ENCODE measurements around the gene REELD1.

REELD1 gene

GRCh38 chr4:146232131-146232722 lies 17.9 kb downstream of the REELD1 start:
- WGBS (ENCODE audit: extremely low coverage, insufficient coverage, insufficient read length): no CpG with 5 or more reads among the region's 1 CpG
- no peak overlapping the region for H4K12ac ChIP-seq (ENCODE audit: low read depth, low read length)
- H3K4me3 ChIP-seq (ENCODE audit: low read depth, low read length): no peak overlapping the region
- H2BK5ac ChIP-seq (ENCODE audit: low read depth, low read length, poor library complexity): no peak overlapping the region
- H3K79me2 ChIP-seq (ENCODE audit: control insufficient read depth, insufficient read depth, low read length, poor library complexity): no peaks in the 10 kb centered on the region
- no peaks in the 10 kb centered on the region for H3K79me1 ChIP-seq (ENCODE audit: low read length)
- no peak overlapping the region for H3K23ac ChIP-seq (ENCODE audit: low read length)
- H3K4me1 ChIP-seq (ENCODE audit: control insufficient read depth in 1 of 2, insufficient read depth in 2 of 2, low read length in 2 of 2): no peaks in the 10 kb centered on the region
- no peaks in the 10 kb centered on the region for H3K36me3 ChIP-seq (ENCODE audit: control insufficient read depth in 1 of 2, insufficient read depth in 2 of 2, low read length in 2 of 2)
- H3K4me2 ChIP-seq (ENCODE audit: low read length): no peak overlapping the region
- no peak overlapping the region for H2BK120ac ChIP-seq (ENCODE audit: insufficient read depth, low read length, poor library complexity)
- no peak overlapping the region for H2AK5ac ChIP-seq (ENCODE audit: low read length)
- no peak overlapping the region for H3K4ac ChIP-seq (ENCODE audit: low read depth, low read length)
- no peak overlapping the region for H2BK12ac ChIP-seq (ENCODE audit: low read length)
- H4K8ac ChIP-seq (ENCODE audit: low read depth, low read length): no peak overlapping the region
- H3K27ac ChIP-seq (ENCODE audit: low read depth, low read length): no peak overlapping the region
- DNase-seq: no peak
- H3K9ac ChIP-seq (ENCODE audit: low read length): no peak overlapping the region
- no peaks in the 10 kb centered on the region for H3K9me3 ChIP-seq (ENCODE audit: insufficient read depth, low read depth, low read length)
- no peak overlapping the region for H2AFZ ChIP-seq (ENCODE audit: insufficient read depth, low read length, poor library complexity)
- H3K27me3 ChIP-seq (ENCODE audit: insufficient read depth, low read length): no peaks in the 10 kb centered on the region
- H3K14ac ChIP-seq (ENCODE audit: low read length): no peak overlapping the region
- no peak overlapping the region for H4K91ac ChIP-seq (ENCODE audit: low read depth, low read length)
- no peak overlapping the region for H3K18ac ChIP-seq (ENCODE audit: low read length)

- H3K4me2 ChIP-seq (ENCODE audit: low read length): no peak overlapping the region
- H3K27ac ChIP-seq (ENCODE audit: low read depth, low read length): no peak overlapping the region
- no peak overlapping the region for H4K91ac ChIP-seq (ENCODE audit: low read depth, low read length)
- no peak overlapping the region for H3K4me3 ChIP-seq (ENCODE audit: low read depth, low read length)
- H3K18ac ChIP-seq (ENCODE audit: low read length): no peak overlapping the region
- no peaks in the 10 kb centered on the region for H3K9me3 ChIP-seq (ENCODE audit: insufficient read depth, low read depth, low read length)
- H3K27me3 ChIP-seq (ENCODE audit: insufficient read depth, low read length): no peaks in the 10 kb centered on the region
- no peaks in the 10 kb centered on the region for H3K36me3 ChIP-seq (ENCODE audit: control insufficient read depth in 1 of 2, insufficient read depth in 2 of 2, low read length in 2 of 2)
- H2BK5ac ChIP-seq (ENCODE audit: low read depth, low read length, poor library complexity): no peak overlapping the region
- H3K9ac ChIP-seq (ENCODE audit: low read length): no peak overlapping the region
- no peaks in the 10 kb centered on the region for H3K79me1 ChIP-seq (ENCODE audit: low read length)
- no peak overlapping the region for H2AFZ ChIP-seq (ENCODE audit: insufficient read depth, low read length, poor library complexity)
- no peak overlapping the region for H3K4ac ChIP-seq (ENCODE audit: low read depth, low read length)
- no peak overlapping the region for H4K8ac ChIP-seq (ENCODE audit: low read depth, low read length)
- no peak overlapping the region for H2BK12ac ChIP-seq (ENCODE audit: low read length)
- H3K4me1 ChIP-seq (ENCODE audit: control insufficient read depth in 1 of 2, insufficient read depth in 2 of 2, low read length in 2 of 2): no peaks in the 10 kb centered on the region
- DNase-seq: peak in 1 of 2 donors; percentile 18
- no peak overlapping the region for H2BK120ac ChIP-seq (ENCODE audit: insufficient read depth, low read length, poor library complexity)
- WGBS (ENCODE audit: extremely low coverage, insufficient coverage, insufficient read length): no CpG with 5 or more reads among the region's 8 CpGs
- H3K14ac ChIP-seq (ENCODE audit: low read length): no peak overlapping the region
- no peak overlapping the region for H3K23ac ChIP-seq (ENCODE audit: low read length)
- H2AK5ac ChIP-seq (ENCODE audit: low read length): no peak overlapping the region
- H3K79me2 ChIP-seq (ENCODE audit: control insufficient read depth, insufficient read depth, low read length, poor library complexity): no peaks in the 10 kb centered on the region
- H4K12ac ChIP-seq (ENCODE audit: low read depth, low read length): no peak overlapping the region
These were observed 21.4 kb downstream of the REELD1 start for GRCh38 chr4:146235654-146236177.

- Histone ChIP-seq H2BK12ac (ENCODE audit: low read length) (no peak overlapping the region), H3K4me2 (ENCODE audit: low read length) (no peak overlapping the region), H2BK5ac (ENCODE audit: low read depth, low read length, poor library complexity) (no peak overlapping the region), H3K14ac (ENCODE audit: low read length) (no peak overlapping the region), H3K18ac (ENCODE audit: low read length) (no peak overlapping the region), H4K12ac (ENCODE audit: low read depth, low read length) (no peak overlapping the region), H3K27me3 (ENCODE audit: insufficient read depth, low read length) (no peaks in the 10 kb centered on the region), H3K9ac (ENCODE audit: low read length) (no peak overlapping the region), H3K79me1 (ENCODE audit: low read length) (no peaks in the 10 kb centered on the region), H3K9me3 (ENCODE audit: insufficient read depth, low read depth, low read length) (no peaks in the 10 kb centered on the region), H3K4me3 (ENCODE audit: low read depth, low read length) (no peak overlapping the region), H3K27ac (ENCODE audit: low read depth, low read length) (no peak overlapping the region), H3K23ac (ENCODE audit: low read length) (no peak overlapping the region), H2AFZ (ENCODE audit: insufficient read depth, low read length, poor library complexity) (no peak overlapping the region), H3K36me3 (ENCODE audit: control insufficient read depth in 1 of 2, insufficient read depth in 2 of 2, low read length in 2 of 2) (no peaks in the 10 kb centered on the region), H3K79me2 (ENCODE audit: control insufficient read depth, insufficient read depth, low read length, poor library complexity) (no peaks in the 10 kb centered on the region), H4K8ac (ENCODE audit: low read depth, low read length) (no peak overlapping the region), H2AK5ac (ENCODE audit: low read length) (no peak overlapping the region), H3K4me1 (ENCODE audit: control insufficient read depth in 1 of 2, insufficient read depth in 2 of 2, low read length in 2 of 2) (no peaks in the 10 kb centered on the region), H2BK120ac (ENCODE audit: insufficient read depth, low read length, poor library complexity) (no peak overlapping the region), H3K4ac (ENCODE audit: low read depth, low read length) (no peak overlapping the region), H4K91ac (ENCODE audit: low read depth, low read length) (no peak overlapping the region)
- WGBS (ENCODE audit: extremely low coverage, insufficient coverage, insufficient read length): no CpG with 5 or more reads among the region's 5 CpGs
- DNase-seq: no peak
These were observed 21.9 kb downstream of the REELD1 start for GRCh38 chr4:146236216-146236615.

- Histone ChIP-seq H3K9me3 (ENCODE audit: insufficient read depth, low read depth, low read length) (no peaks in the 10 kb centered on the region), H2BK5ac (ENCODE audit: low read depth, low read length, poor library complexity) (no peak overlapping the region), H4K91ac (ENCODE audit: low read depth, low read length) (no peak overlapping the region), H2AFZ (ENCODE audit: insufficient read depth, low read length, poor library complexity) (no peak overlapping the region), H2BK120ac (ENCODE audit: insufficient read depth, low read length, poor library complexity) (no peak overlapping the region), H3K4me3 (ENCODE audit: low read depth, low read length) (no peak overlapping the region), H3K79me1 (ENCODE audit: low read length) (no peaks in the 10 kb centered on the region), H4K8ac (ENCODE audit: low read depth, low read length) (no peak overlapping the region), H3K14ac (ENCODE audit: low read length) (no peak overlapping the region), H2BK12ac (ENCODE audit: low read length) (no peak overlapping the region), H3K36me3 (ENCODE audit: control insufficient read depth in 1 of 2, insufficient read depth in 2 of 2, low read length in 2 of 2) (no peaks in the 10 kb centered on the region), H3K79me2 (ENCODE audit: control insufficient read depth, insufficient read depth, low read length, poor library complexity) (no peaks in the 10 kb centered on the region), H3K4me2 (ENCODE audit: low read length) (no peak overlapping the region), H4K12ac (ENCODE audit: low read depth, low read length) (no peak overlapping the region), H3K27ac (ENCODE audit: low read depth, low read length) (no peak overlapping the region), H3K27me3 (ENCODE audit: insufficient read depth, low read length) (no peaks in the 10 kb centered on the region), H3K23ac (ENCODE audit: low read length) (no peak overlapping the region), H3K4ac (ENCODE audit: low read depth, low read length) (no peak overlapping the region), H3K4me1 (ENCODE audit: control insufficient read depth in 1 of 2, insufficient read depth in 2 of 2, low read length in 2 of 2) (peaks cover 0 to 3% of the 10 kb centered on the region in 2 experiments), H3K9ac (ENCODE audit: low read length) (no peak overlapping the region), H3K18ac (ENCODE audit: low read length) (no peak overlapping the region), H2AK5ac (ENCODE audit: low read length) (no peak overlapping the region)
- DNase-seq: no peak
- WGBS (ENCODE audit: extremely low coverage, insufficient coverage, insufficient read length): no CpG with 5 or more reads among the region's 6 CpGs
These were observed 22.8 kb downstream of the REELD1 start for GRCh38 chr4:146237092-146237491.
